Activated CD8-positive, alpha-beta T cell treated with anti-CD3 and anti-CD28 coated beads for 36 hours (primary cell): ENCODE measurements around the gene ALDOA. TPM values are rescaled to one million over a fixed set of nuclear protein-coding genes. Genes with fewer than 3 reads are reported as not detected.

Source experiments
- ATAC-seq: fragments of 200-7000 bp; cut with Tn5 transposase; one replicate; pipeline ENCODE4 v1.10.0; 2021; ENCODE audit warnings: mild to moderate bottlenecking, moderate library complexity
- CTCF ChIA-PET: fragments of 350-600 bp; sonication (Branson Sonifier 250); formaldehyde crosslinking; loops from one replicate; lab custom pipeline; 2021; ENCODE audit warnings: antibody characterized with exemption; lab: Charles Lee
- POLR2A ChIA-PET: fragments of 350-600 bp; sonication (Branson Sonifier 250); formaldehyde crosslinking; loops from one replicate; lab custom pipeline; 2021; ENCODE audit warnings: antibody characterized with exemption; lab: Charles Lee
- DNase-seq: peaks from one replicate; pipeline ENCODE4 v3.0.0-alpha.2; 2020
- H3K27ac Mint-ChIP-seq: one replicate; pipeline ENCODE4 v1.8.0; 2021; ENCODE audit warnings: mild to moderate bottlenecking, mixed read lengths
- H3K27me3 Mint-ChIP-seq: one replicate; pipeline ENCODE4 v1.8.0; 2021; ENCODE audit warnings: mixed read lengths
- H3K36me3 Mint-ChIP-seq: one replicate; pipeline ENCODE4 v1.8.0; 2021; ENCODE audit warnings: low read depth, mixed read lengths
- H3K4me1 Mint-ChIP-seq: one replicate; pipeline ENCODE4 v1.8.0; 2021; ENCODE audit warnings: low read depth, mixed read lengths
- H3K4me3 Mint-ChIP-seq: one replicate; pipeline ENCODE4 v1.8.0; 2021; ENCODE audit warnings: mild to moderate bottlenecking, moderate library complexity, mixed read lengths
- H3K9me3 Mint-ChIP-seq: one replicate; pipeline ENCODE4 v1.8.0; 2021; ENCODE audit warnings: mixed read lengths
- CTCF ChIP-seq: fragments of 200-600 bp; IDR thresholded peaks from one replicate; pipeline ENCODE4 v1.8.0; 2022; ENCODE audit warnings: antibody characterized with exemption, mild to moderate bottlenecking
- intact Hi-C: fragments of 100-400 bp; cut with micrococcal nuclease; formaldehyde crosslinking; loops from one replicate; pipeline ENCODE4 v1.10.0; 2022
- total RNA-seq, 2 experiments: library from RNA; stranded (reverse); gene quantifications; one replicate each; pipeline ENCODE4 v1.2.3, GENCODE V29; 2021

The ALDOA gene
- total RNA-seq, 2 experiments from 2014 or later, result 3,042 to 3,081 TPM

- intact Hi-C loops, result loop anchor here (10.0 kb wide), 1 partner anchor 308 kb away; the partner anchor contains the start of genes MYL11 and TBC1D10B
- Mint-ChIP-seq H3K4me3 (peak overlapping the region; percentile 91), H3K27me3 (no peaks in the 10 kb centered on the region), H3K36me3 (peaks cover 76% of the 10 kb centered on the region), H3K27ac (peak overlapping the region; percentile 100), H3K4me1 (peaks cover 30% of the 10 kb centered on the region), H3K9me3 (no peaks in the 10 kb centered on the region)
- ChIA-PET CTCF (interaction anchor here (1.4 to 3.2 kb wide), 5 partner anchors 9 to 35 kb away, joined by 3 to 14 read pairs (median 5); partner anchors contain the start of gene TBX6), POLR2A (interaction anchor here (0.6 to 6.3 kb wide), 13 partner anchors 11 to 570 kb away, joined by 3 to 83 read pairs (median 4); partner anchors contain the start of genes CORO1A, GDPD3, HIRIP3 and INO80E)
- DNase-seq (no peak), ATAC-seq (no peak)
- TF ChIP-seq CTCF, result no peak
These were observed 1.4 kb downstream of the ALDOA start for GRCh38 chr16:30066761-30067583.

- TF ChIP-seq CTCF, result no peak
- Mint-ChIP-seq H3K27me3 (no peaks in the 10 kb centered on the region), H3K4me1 (peaks cover 32% of the 10 kb centered on the region), H3K9me3 (no peaks in the 10 kb centered on the region), H3K36me3 (peaks cover 81% of the 10 kb centered on the region), H3K27ac (peak overlapping the region; percentile 100), H3K4me3 (peak overlapping the region; percentile 91)
- ATAC-seq (no peak), DNase-seq (no peak)
- POLR2A ChIA-PET, result interaction anchor here (0.6 to 6.3 kb wide), 6 partner anchors 10 to 665 kb away, joined by 4 to 83 read pairs (median 14); partner anchors contain the start of genes MAPK3, PPP4C and TBX6
- intact Hi-C loops, result loop anchor here (10.0 kb wide), 1 partner anchor 307 kb away; the partner anchor contains the start of genes MYL11 and TBC1D10B
- CTCF ChIA-PET, result interaction anchor here (1.4 to 3.2 kb wide), 6 partner anchors 9 to 35 kb away, joined by 3 to 14 read pairs (median 5); partner anchors contain the start of gene TBX6
These were observed 2.0 kb downstream of the ALDOA start for GRCh38 chr16:30067584-30067916.

GRCh38 chr16:30068333-30068732 is 2.8 kb downstream of the ALDOA start:
- no peak for ATAC-seq
- H3K27ac Mint-ChIP-seq, result peak overlapping the region; percentile 81
- DNase-seq, result no peak
- intact Hi-C loops, result loop anchor here (10.0 kb wide), 1 partner anchor 306 kb away; the partner anchor contains the start of genes MYL11 and TBC1D10B
- H3K36me3 Mint-ChIP-seq, result peaks cover 84% of the 10 kb centered on the region
- H3K4me1 Mint-ChIP-seq, result peaks cover 29% of the 10 kb centered on the region
- POLR2A ChIA-PET, result interaction anchor here (1.5 to 6.3 kb wide), 3 partner anchors 10 to 55 kb away, joined by 4 to 83 read pairs (median 7); partner anchors contain the start of genes MAPK3, PPP4C and TBX6
- CTCF ChIA-PET, result interaction anchor here (1.2 to 2.1 kb wide), 4 partner anchors 11 to 23 kb away, joined by 3 to 12 read pairs (median 4); partner anchors contain the start of gene TBX6
- no peaks in the 10 kb centered on the region for H3K9me3 Mint-ChIP-seq
- H3K4me3 Mint-ChIP-seq, result peak overlapping the region; percentile 66
- TF ChIP-seq CTCF, result no peak
- no peaks in the 10 kb centered on the region for H3K27me3 Mint-ChIP-seq

- Mint-ChIP-seq H3K27ac (peak overlapping the region; percentile 81), H3K9me3 (no peaks in the 10 kb centered on the region), H3K4me3 (peak overlapping the region; percentile 66), H3K36me3 (peaks cover 86% of the 10 kb centered on the region), H3K4me1 (peaks cover 27% of the 10 kb centered on the region), H3K27me3 (no peaks in the 10 kb centered on the region)
- ChIA-PET CTCF (interaction anchor here (1.2 to 1.8 kb wide), 3 partner anchors 11 to 14 kb away, joined by 3 to 5 read pairs (median 4); no protein-coding TSS in a partner anchor), POLR2A (interaction anchor here (0.8 to 6.3 kb wide), 4 partner anchors 9 to 23 kb away, joined by 3 to 83 read pairs (median 5); partner anchors contain the start of genes PPP4C and TBX6)
- peak; percentile 57 for TF ChIP-seq CTCF
- peak; percentile 77 for DNase-seq
- no peak for ATAC-seq
- intact Hi-C loops, result loop anchor here (10.0 kb wide), 1 partner anchor 306 kb away; the partner anchor contains the start of genes MYL11 and TBC1D10B
These were observed 3.4 kb downstream of the ALDOA start for GRCh38 chr16:30068750-30069610.
